Left lung (tissue), 10 donors: ENCODE results near the gene SCYGR1. TPM values are rescaled to one million over a fixed set of nuclear protein-coding genes. Genes with fewer than 3 reads are reported as not detected.
"Not testable (repeated sequence)": the region's sequence is repeated elsewhere in the genome, so short reads cannot be mapped to it uniquely, and the experiment has no call there.

Experiments
- ATAC-seq: fragments of 200-7000 bp; cut with Tn5 transposase; one replicate; pipeline ENCODE4 v1.9.1; 2020; ENCODE audit warnings: moderate library complexity
- DNase-seq, 4 donors: peaks; one replicate each; pipeline ENCODE4 v3.0.0-alpha.2; 2013 to 2020
- H3K27ac ChIP-seq, 2 donors: fragments of 200-600 bp; sonication (generic) in 1 of 2; one replicate each; pipeline versions ENCODE4 v1.5.0 to v1.8.0; 2020 to 2021
- H3K27me3 ChIP-seq, 2 donors: fragments of 200-600 bp; sonication (generic) in 1 of 2; one replicate each; pipeline versions ENCODE4 v1.5.0 to v1.8.0; 2020 to 2021
- H3K36me3 ChIP-seq, 2 donors: fragments of 200-600 bp; sonication (generic) in 1 of 2; one replicate each; pipeline versions ENCODE4 v1.5.0 to v1.8.0; 2020 to 2021
- H3K4me1 ChIP-seq, 2 donors: fragments of 200-600 bp; one replicate each; pipeline ENCODE4 v1.8.0; 2021
- H3K4me3 ChIP-seq, 2 donors: fragments of 200-600 bp; sonication (generic) in 1 of 2; one replicate each; pipeline versions ENCODE4 v1.5.0 to v1.8.0; 2020 to 2021; ENCODE audit warnings: mild to moderate bottlenecking in 1 of 2
- H3K9me3 ChIP-seq, 2 donors: fragments of 200-600 bp; sonication (generic) in 1 of 2; one replicate each; pipeline versions ENCODE4 v1.5.0 to v1.8.0; 2020 to 2021
- CTCF ChIP-seq, 2 donors: fragments of 200-600 bp; sonication (generic) in 1 of 2; IDR thresholded peaks; one replicate each; pipeline versions ENCODE4 v1.5.0 to v1.8.0; 2021; ENCODE audit warnings: antibody characterized with exemption in 2 of 2
- intact Hi-C, 2 donors: fragments of 100-400 bp; cut with DNase I; formaldehyde crosslinking; loops; one replicate each; pipeline versions ENCODE4 v1.11.2 to v1.14.2; 2022
- polyA plus RNA-seq, 6 donors: library from polyadenylated mRNA; unstranded; fragments of 120-200 nt; gene quantifications; one replicate each; pipeline ENCODE4 v1.2.1, GENCODE V29; 2013; ENCODE audit not compliant: insufficient read length in 6 of 6
- total RNA-seq, 2 donors: library from RNA; stranded (reverse); fragmentation: NEBNext Ultra II Directional; extraction: Animal tissue kit (Norgen Biotek cat#: 25700); gene quantifications; one replicate each; pipeline ENCODE4 v1.2.1, GENCODE V29; 2021
- donor health status: DM: no; HTN: yes; CAD: no.
- donor health status: DM: no; HTN: no; CAD: no.

The SCYGR1 gene
- total and polyA plus RNA-seq, 8 donors = not detected

- peaks cover 0 to 42% of the 10 kb centered on the region in 2 donors for H3K4me1 ChIP-seq
- TF ChIP-seq CTCF (IDR thresholded peaks at IDR 0.05) = no peak
- ATAC-seq = no peak
Observed at GRCh38 chr2:227365833-227366232, 21.9 kb downstream of the SCYGR1 start.

GRCh38 chr2:227364585-227365263 is 23.0 kb downstream of the SCYGR1 start:
- H3K4me3 ChIP-seq, H3K27ac ChIP-seq, intact Hi-C loops, H3K9me3 ChIP-seq, ATAC-seq, H3K27me3 ChIP-seq, DNase-seq: not testable (repeated sequence)
- H3K36me3 ChIP-seq = peaks cover 0 to 15% of the 10 kb centered on the region in 2 donors
- peaks cover 0 to 34% of the 10 kb centered on the region in 2 donors for H3K4me1 ChIP-seq

More at GRCh38 chr2:227365833-227366232, 21.9 kb downstream of the SCYGR1 start:
- Histone ChIP-seq H3K36me3 (peaks cover 0 to 4% of the 10 kb centered on the region in 2 donors), H3K27ac (peak overlapping the region in 1 of 2 donors; percentile 70), H3K9me3 (no peaks in the 10 kb centered on the region), H3K4me3 (no peak overlapping the region), H3K27me3 (no peaks in the 10 kb centered on the region)
- intact Hi-C loops = no loop called here
- DNase-seq = no peak

GRCh38 chr2:227363756-227364155 is 24.0 kb downstream of the SCYGR1 start:
- ATAC-seq (no peak), DNase-seq (no peak)
- Histone ChIP-seq H3K27ac (no peak overlapping the region), H3K36me3 (peaks cover 0 to 25% of the 10 kb centered on the region in 2 donors), H3K4me1 (peaks cover 0 to 25% of the 10 kb centered on the region in 2 donors), H3K4me3 (no peak overlapping the region), H3K27me3 (no peaks in the 10 kb centered on the region), H3K9me3 (no peaks in the 10 kb centered on the region)
- intact Hi-C loops = no loop called here
- peak in 1 of 2 donors; percentile 22 for TF ChIP-seq CTCF (IDR thresholded peaks at IDR 0.05)

GRCh38 chr2:227360351-227360750 is 27.4 kb downstream of the SCYGR1 start:
- Histone ChIP-seq H3K27ac (no peak overlapping the region), H3K36me3 (peaks cover 0 to 59% of the 10 kb centered on the region in 2 donors), H3K9me3 (no peaks in the 10 kb centered on the region), H3K27me3 (no peaks in the 10 kb centered on the region), H3K4me1 (no peaks in the 10 kb centered on the region), H3K4me3 (no peak overlapping the region)
- intact Hi-C loops = no loop called here
- no peak for ATAC-seq
- no peak for DNase-seq
- no peak for TF ChIP-seq CTCF (IDR thresholded peaks at IDR 0.05)

- H3K27ac ChIP-seq = no peak overlapping the region
- TF ChIP-seq CTCF (IDR thresholded peaks at IDR 0.05) = no peak
- ATAC-seq = no peak
- H3K4me3 ChIP-seq = no peak overlapping the region
- no peak for DNase-seq
- intact Hi-C loops = no loop called here
- H3K9me3 ChIP-seq = no peaks in the 10 kb centered on the region
- H3K36me3 ChIP-seq = peaks cover 0 to 43% of the 10 kb centered on the region in 2 donors
- no peaks in the 10 kb centered on the region for H3K4me1 ChIP-seq
- no peaks in the 10 kb centered on the region for H3K27me3 ChIP-seq
Observed at GRCh38 chr2:227351639-227352038, 36.1 kb downstream of the SCYGR1 start.
